Suprapubic skin (tissue), 4 donors: ENCODE data around the gene CHTF18.

ENCODE experiments used
- EP300 ChIP-seq: sonication (generic); formaldehyde crosslinking; IDR thresholded peaks from one replicate; pipeline ENCODE4 v1.6.1; 2017; ENCODE audit warnings: antibody characterized with exemption
- POLR2A ChIP-seq, 2 donors: fragments of 450-650 bp; IDR thresholded peaks; one replicate each; pipeline ENCODE4 v1.6.1; 2017; ENCODE audit warnings: antibody characterized with exemption in 2 of 2, mild to moderate bottlenecking in 2 of 2, moderate library complexity in 2 of 2
- POLR2AphosphoS5 ChIP-seq, 3 donors: sonication (generic); formaldehyde crosslinking; IDR thresholded peaks; one replicate each; pipeline ENCODE4 v1.6.1; 2017; ENCODE audit warnings: antibody characterized with exemption in 3 of 3
- TF ChIP-seq, protein P1 (sequence below), 2 donors: fragments of 200-600 bp in 1 of 2; fragments of 450-650 bp in 1 of 2; sonication (generic) in 1 of 2; IDR thresholded peaks; one replicate each; pipeline ENCODE4 v1.5.1; 2016 to 2019; ENCODE audit warnings: antibody characterized with exemption in 2 of 2, mild to moderate bottlenecking in 1 of 2, moderate library complexity in 1 of 2

DNA sequence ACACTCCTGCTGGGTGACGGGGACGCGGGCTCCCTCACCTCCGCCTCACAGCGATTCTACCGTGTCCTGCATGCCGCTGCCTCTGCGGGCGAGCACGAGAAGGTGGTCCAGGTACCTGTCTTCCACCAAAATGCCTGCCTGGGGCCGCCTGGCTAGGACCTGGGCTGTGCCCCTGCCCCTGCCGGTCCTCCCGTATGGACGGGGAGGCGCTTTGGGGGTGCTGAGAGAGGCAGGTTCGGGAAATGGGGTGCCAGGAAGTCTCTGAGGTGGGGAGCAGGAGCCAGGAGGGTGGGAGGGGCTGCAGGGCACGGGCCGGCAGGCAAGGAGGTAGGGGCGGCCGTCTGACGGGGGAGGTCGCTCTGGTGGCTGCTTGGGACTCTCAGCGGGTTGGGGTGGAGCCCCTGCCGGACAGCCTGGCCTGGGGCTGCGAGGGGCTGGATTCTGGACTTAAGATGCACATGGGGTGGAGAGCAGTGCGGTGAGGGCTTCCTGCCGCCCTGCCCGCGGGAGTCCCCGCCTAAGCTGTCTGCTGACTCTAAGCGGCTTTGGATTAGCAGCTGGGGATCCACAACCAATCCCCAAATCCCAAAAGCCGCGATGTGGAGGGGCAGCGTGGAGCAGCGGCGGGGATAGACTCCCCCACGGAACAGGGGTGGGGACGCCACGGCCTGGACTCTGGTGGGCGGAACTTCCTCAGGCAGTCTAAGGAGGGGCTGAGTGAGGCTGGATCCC, 5.8 kb downstream of the CHTF18 start:
- TF ChIP-seq, protein P1, sequence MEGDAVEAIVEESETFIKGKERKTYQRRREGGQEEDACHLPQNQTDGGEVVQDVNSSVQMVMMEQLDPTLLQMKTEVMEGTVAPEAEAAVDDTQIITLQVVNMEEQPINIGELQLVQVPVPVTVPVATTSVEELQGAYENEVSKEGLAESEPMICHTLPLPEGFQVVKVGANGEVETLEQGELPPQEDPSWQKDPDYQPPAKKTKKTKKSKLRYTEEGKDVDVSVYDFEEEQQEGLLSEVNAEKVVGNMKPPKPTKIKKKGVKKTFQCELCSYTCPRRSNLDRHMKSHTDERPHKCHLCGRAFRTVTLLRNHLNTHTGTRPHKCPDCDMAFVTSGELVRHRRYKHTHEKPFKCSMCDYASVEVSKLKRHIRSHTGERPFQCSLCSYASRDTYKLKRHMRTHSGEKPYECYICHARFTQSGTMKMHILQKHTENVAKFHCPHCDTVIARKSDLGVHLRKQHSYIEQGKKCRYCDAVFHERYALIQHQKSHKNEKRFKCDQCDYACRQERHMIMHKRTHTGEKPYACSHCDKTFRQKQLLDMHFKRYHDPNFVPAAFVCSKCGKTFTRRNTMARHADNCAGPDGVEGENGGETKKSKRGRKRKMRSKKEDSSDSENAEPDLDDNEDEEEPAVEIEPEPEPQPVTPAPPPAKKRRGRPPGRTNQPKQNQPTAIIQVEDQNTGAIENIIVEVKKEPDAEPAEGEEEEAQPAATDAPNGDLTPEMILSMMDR (IDR thresholded peaks at IDR 0.05): no peak
- TF ChIP-seq POLR2A (IDR thresholded peaks at IDR 0.05): no peak
- no peak for TF ChIP-seq POLR2AphosphoS5 (IDR thresholded peaks at IDR 0.05)
- no peak for TF ChIP-seq EP300
